ENCODE data around the gene SLC6A20. TPM values are rescaled to one million over a fixed set of nuclear protein-coding genes. Genes with fewer than 3 reads are reported as not detected.

Gene SLC6A20
- total and polyA plus RNA-seq, 2 experiments from 2014 or later: 0.05 to 0.14 TPM

- TF ChIP-seq CTCF (conservative IDR thresholded peaks at IDR 0.05; ENCODE audit: low read depth in 2 of 2) (no peak), STAT1 (IDR thresholded peaks at IDR 0.05; ENCODE audit: unreplicated experiment) (no peak), REST (IDR thresholded peaks at IDR 0.05; ENCODE audit: unreplicated experiment) (no peak), ZNF114 (CRISPR knock-in tag; IDR thresholded peaks at IDR 0.05) (no peak)
These were observed 1.7 kb upstream of the SLC6A20 start (continued) for GRCh38 chr3:45798034-45798433.

- no peak overlapping the region for H3K27ac Mint-ChIP-seq
- H3K36me3 ChIP-seq (ENCODE audit: insufficient read depth): no peaks in the 10 kb centered on the region
- peaks cover 44% of the 10 kb centered on the region for H3K27me3 Mint-ChIP-seq (ENCODE audit: insufficient read depth, low read depth, poor library complexity)
- H3K27ac ChIP-seq (ENCODE audit: low read depth): no peak overlapping the region
- H3K9me2 ChIP-seq (ENCODE audit: insufficient read depth): no peaks in the 10 kb centered on the region
- H3K4me1 ChIP-seq (ENCODE audit: insufficient read depth): peaks cover 4% of the 10 kb centered on the region; the same call in 1 of the 2 replicates
- H3K36me3 Mint-ChIP-seq (ENCODE audit: low read depth): no peaks in the 10 kb centered on the region
- no peaks in the 10 kb centered on the region for H3F3A ChIP-seq (replicated peaks; ENCODE audit: low read depth)
- H4K20me1 ChIP-seq (replicated peaks; ENCODE audit: insufficient read depth): no peaks in the 10 kb centered on the region
- peaks cover 7% of the 10 kb centered on the region for H3K4me1 Mint-ChIP-seq
- H3K9me3 Mint-ChIP-seq: no peaks in the 10 kb centered on the region
- H2AFZ ChIP-seq: peak overlapping the region; percentile 98
- ATAC-seq (no peak), DNase-seq (ENCODE audit: low spot score) (no peak)
- H3K4me3 ChIP-seq: peak overlapping the region; percentile 74
- peaks cover 59% of the 10 kb centered on the region for H3K27me3 ChIP-seq (ENCODE audit: insufficient read depth)
- TF ChIP-seq ZNF462 (CRISPR knock-in tag; IDR thresholded peaks at IDR 0.05): no peak
- peak; percentile 24 for TF ChIP-seq EZH2 (IDR thresholded peaks at IDR 0.05; ENCODE audit: low read depth, unreplicated experiment)
- no peaks in the 10 kb centered on the region for H3K79me2 ChIP-seq (replicated peaks; ENCODE audit: insufficient read depth)
- peak overlapping the region; percentile 89 for H3K4me2 ChIP-seq
- H3K4me3 Mint-ChIP-seq: peak overlapping the region; percentile 65
These were observed 734 bp upstream of the SLC6A20 start for GRCh38 chr3:45796902-45797637.
